HG03064 (cell line): ENCODE measurements around the gene ASB6.
"Not testable (repeated sequence)": the region's sequence is repeated elsewhere in the genome, so short reads cannot be mapped to it uniquely, and the experiment has no call there.

Experiments
- ATAC-seq: cut with Tn5 transposase; IDR thresholded peaks from one replicate; pipeline ENCODE4 v1.9.1; 2021; ENCODE audit warnings: low read depth; ENCODE audit not compliant: unreplicated experiment

Gene ASB6

DNA sequence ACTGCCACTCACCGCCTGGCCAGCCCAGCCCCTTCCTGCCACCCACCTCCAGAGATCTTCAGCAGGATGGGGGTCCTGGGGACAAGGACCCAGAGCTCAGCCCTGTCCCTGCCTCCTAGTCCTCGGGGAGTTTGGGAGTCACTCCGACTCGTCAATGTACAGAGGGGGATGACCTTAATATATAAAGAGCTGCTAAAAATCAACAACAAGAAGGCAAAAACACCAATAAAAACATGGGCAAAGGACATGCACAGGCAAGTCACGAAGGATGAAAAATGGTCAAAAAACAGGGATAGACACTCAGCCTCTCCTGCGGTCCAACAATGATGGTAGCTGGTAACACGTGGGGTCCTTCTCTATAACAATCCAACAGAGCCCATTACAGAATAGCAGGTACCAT lies 4.7 kb upstream of the ASB6 start:
- no peak for ATAC-seq

DNA sequence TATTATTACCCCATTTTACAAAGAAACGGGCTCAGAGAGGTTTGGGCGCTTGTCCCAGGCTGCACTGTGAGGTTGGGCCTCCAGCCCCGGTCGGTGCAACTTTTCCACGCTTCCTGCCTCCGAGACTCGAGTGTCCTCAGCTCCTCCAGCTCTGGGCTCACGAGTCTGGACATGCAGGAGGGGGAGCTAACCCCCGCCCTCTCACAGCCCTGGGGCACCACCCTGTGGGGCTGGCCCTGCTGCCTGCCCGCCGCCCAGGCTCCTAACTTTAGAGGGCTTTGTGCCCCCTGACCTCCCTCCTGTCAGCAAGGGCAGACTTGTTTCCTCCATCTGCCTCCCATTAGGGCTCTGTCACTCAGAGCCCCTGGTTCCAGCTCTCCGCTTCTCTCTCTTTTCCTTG lies 4.3 kb upstream of the ASB6 start:
- ATAC-seq = no peak

DNA sequence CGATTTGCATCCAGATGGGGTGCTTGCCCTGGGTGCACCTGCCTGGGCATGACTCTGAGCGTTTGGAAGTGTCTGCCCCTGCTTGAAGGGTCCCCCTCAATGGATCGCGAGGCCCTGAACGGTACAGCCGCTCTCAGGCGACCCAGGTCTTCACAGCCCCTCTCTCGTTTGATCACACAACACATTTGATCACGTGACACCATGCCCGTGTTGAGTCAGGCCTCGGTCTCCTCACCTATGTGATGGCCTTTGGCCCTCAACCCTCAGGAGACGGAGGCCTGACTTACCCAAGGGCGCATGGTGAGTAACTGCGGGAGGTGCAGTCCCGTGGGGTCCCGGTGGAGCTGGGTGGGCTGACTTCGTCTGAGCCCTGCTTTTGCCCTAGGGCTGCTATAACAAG lies 3.0 kb upstream of the ASB6 start:
- no peak for ATAC-seq

DNA sequence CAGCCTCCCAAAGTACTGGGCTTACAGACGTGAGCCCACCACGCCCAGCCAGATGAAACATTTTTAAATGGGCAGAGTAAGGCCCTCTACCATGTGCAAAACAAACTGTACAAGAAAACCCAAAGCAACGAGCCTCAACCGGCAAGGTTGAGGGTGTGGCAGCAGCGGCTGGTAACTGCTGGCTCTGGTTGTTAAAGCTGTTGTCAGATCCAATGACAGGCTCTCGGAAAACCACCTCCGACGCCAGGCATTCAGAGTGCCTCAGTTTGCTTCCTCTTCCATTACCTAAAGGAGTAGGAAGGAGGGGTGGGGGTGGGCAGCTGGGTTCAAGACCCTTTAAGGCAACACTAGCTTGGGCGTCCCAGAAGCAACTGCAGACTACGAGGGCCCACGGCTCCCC lies 2.4 kb upstream of the ASB6 start:
- ATAC-seq = no peak

DNA sequence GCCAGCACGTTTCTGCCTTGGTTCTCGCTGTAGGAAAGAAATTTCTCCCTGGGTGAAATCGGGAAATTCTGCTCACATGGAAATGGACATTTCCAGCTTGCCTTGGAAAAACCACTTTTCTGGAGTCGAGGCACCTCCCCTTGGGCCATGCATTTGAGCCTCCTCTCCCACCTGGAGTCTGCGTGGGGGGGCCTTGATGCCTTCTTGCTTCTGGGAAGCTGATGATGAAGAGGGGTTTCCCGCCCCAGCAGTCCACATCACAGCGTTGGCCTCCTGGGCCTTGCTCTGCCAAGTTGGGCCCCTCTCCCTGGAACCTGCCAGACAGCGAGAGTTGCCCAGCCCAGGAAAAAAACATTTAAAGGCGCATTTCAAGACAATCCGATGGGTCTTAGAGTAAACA lies 1.8 kb upstream of the ASB6 start:
- ATAC-seq = no peak

DNA sequence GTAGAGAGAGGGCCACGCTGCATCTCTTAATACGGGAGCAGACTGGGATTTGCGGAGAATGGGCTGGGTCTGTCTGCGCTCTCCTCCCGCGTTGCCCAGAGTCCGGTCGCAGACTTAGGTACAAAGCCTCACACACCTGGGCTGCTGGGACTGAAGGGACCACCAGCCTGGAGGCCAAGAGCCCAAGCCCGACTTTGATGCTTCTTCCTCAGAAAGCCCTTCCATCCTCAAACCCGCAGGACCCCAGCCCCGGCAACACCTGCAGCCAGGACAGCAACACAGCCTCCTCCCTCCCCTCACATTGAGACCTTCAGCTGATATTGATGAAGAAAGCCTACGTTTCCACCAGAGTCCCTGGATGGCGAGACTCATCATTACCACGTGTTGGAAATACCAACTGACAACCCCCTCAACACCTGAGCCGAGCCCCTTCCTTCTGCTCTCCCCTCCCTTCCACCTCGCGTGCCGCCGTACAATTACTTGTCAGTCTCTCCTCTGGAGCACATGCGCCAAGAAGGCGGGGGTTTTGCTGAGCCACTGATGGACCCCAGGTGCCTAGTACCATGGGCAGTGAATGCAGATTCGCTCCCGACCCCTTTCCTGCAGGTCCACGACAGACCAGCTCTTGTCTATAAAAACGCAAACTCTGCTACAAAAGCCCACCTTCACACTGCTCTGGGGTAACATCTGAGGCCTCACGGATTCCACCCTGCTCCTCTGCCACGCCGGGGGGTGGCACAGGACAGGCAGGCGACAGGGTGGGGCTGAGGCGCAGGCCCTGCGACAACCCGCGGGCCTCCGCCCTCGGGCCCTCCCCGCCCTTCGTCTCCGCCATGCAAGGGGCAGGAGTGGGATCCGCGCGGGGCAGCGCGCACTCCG lies 841 bp downstream of the ASB6 start:
- peak; percentile 19 for ATAC-seq

DNA sequence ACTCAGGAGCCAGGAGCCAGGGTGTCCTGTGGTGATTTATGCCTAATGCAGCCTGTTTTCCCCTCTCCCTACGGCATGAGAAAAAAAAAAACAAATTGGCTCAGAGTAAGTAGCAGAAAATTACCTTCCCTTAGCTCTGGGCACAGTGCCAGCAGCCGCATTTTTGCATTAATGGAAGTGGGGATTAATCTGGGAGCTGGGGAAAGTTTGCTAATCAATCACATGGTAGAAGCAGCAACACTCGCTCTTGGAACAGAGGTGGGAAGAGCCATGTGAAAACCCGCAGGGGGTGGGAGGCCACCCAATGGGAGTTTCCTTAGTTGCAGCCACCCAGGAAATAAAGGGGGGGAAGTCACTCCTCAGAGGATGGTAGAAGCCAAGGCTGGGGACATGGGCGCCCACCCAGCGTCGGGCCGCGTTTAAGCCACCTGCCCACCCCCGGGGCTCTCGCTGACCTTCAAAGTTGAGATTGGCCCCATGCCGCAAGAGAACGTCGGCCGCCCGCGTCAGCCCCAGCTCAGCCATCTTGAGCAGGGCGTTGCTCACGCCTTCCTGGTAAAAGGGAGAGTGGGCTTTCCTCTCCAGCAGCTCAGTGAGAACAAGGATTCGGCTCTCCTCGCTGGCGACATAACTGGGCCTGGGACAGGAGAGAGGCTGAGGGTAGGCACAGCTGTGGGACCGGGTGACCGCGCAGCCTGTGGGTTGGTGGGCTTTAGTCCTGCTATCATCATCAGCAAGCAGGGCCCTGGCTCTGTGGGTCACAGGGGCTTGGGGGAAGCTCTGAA lies 1.7 kb downstream of the ASB6 start:
- ATAC-seq = no peak

DNA sequence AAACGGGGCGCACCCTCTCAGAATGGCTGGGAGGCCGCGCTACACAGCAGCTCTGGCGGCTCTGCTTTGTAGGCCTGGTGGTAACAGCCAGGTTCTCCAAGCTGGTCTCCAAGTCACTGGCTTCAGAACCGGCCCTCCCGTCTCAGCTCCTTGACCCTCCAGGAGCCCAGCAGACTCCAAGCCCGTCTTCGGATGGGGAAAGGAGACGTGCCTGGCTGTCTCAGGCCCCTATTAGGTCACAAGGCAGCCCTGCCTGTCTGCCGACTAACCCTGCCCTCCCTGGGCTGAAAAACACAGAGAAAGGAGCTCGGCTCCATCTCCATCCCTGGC lies 2.2 kb downstream of the ASB6 start:
- ATAC-seq = no peak

DNA sequence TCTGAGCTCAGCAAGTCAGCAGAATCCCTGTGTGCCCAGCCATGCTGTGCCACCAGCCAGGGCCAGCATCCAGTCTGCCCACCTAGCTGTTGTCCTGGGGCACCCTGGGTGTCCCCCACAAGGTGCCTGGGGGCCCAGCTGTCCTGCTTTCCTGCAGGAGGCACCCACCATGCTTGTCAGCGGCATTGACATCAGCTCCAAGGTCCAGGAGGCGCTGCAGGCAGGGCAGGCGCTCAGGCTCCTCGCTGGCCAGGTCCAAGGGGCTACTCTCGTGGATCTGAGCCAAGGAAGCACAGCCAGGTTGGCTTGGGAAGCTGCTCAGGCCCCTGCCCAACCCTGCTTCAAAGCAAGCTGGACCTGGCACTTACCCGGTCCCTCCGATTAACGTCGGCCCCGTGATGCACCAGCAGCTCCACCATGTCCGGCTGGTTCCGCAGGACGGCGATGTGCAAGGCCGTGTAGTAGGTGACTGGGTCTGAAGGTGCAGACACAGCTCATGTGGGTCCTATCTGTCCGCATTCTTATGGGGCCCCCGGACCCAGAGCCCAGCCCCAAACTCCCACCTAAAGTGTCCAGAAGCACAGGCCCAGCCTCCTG lies 2.8 kb downstream of the ASB6 start:
- no peak for ATAC-seq

DNA sequence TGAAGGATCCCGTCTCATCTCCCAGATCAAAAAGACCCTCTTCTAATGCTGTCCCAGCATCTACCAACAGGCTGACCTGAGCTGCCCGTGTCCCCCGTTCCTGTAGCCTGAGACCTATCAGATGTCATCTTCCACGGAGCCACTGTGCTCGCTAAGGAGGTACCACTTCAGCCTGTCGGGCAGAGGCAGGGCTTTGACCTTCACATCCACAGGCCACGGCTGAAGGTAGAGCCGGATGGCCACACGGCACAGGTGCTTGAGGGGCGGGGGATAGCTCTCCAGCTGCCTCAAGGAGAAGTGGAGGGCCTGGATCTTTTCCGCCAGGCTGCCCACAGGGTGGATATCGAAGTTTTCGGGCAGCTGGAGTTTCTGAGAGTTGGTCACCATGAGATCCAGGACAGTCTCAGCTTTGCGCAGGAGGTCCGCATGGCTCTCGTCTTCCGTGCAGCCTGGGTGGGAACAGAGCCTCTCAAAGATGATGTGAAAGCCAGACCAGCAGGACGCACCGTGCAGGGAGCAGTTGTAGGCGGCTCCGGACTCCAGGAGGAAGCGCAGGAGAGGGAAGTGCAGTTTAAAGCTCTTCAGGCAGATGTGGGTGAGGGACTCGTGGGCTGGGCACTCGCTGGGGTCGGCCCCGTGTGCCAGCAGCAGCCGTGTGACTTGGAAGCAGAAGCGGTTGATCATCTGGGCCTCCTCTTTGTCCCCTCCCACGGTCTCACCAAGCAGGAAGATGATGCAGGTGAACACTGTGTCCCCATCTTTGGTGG lies 4.1 kb downstream of the ASB6 start:
- ATAC-seq = no peak

DNA sequence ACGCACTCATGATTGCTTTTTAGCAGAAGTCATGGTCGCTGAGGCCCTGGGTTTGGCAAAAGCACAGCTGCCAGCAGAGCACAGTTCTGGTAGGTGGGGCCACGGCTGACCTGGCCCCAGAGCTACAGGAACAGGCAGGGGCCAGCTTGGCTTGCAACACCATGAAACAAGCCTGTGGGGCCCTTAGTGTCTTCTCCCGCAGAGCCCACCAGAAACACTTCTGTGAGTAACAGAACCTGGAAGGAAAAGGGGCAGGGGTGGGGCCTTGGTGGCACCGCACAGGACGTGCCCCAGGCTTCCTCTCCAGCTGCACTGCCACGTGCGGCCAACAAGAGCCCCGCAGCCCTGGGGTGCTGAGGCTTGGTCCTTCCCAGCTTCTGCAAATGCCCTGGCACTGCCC lies 4.8 kb downstream of the ASB6 start:
- ATAC-seq = no peak

DNA sequence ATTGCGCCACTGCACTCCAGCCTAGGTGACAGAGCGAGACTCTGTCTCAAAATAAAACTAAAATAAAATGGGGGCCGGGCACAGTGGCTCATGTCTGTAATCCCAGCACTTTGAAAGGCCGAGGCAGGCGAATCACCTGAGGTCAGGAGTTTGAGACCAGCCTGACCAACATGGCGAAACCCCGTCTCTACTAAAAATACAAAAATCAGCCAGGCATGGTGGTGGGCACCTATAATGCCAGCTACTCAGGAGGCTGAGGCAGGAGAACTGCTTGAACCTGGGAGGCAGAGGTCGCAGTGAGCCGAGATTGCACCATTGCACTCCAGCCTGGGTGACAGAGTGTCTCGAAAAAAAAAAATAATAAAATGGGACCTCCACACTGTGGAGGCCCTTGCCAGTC lies 5.6 kb downstream of the ASB6 start:
- ATAC-seq = not testable (repeated sequence)

DNA sequence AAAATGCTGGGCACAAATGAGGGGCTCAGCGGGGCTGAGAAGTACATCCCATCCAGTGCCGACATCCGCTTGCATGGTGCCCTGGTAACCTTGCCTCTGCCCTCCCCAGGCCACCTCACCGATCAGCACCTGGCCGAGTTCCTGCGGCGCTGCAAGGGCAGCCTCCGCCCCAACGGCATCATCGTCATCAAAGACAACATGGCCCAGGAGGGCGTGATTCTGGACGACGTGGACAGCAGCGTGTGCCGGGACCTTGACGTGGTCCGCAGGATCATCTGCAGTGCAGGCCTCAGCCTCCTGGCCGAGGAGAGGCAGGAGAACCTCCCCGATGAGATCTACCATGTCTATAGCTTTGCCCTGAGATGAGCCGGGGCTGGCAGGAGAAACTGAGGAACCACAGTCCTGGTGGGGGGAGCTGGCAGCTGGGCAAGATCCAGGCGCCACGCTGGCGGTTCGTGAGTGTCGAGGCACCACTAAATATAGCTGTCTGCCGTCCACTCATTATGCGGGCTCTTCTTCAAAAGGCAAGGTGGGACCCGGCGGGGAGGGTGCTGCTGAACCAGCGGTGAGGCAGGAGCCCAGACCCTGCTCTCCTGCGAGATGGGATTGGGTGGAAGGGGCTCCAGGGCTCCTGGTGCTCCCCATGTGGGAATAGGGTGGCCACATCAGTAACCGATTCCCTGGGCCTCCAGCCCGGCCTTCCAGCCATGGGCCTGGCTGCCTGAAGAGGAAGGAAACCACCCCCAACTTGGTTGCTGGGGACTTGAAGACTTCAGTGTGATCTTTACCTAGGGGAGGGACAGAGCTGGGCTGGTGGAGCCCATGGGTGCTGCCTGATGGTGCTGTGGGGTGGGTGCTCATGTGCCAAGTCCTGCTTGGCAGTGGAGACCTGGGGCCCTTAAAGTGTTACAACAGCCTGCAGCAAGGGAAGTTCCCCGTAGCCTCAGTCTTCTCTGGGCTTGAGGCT lies 6.6 kb downstream of the ASB6 start:
- no peak for ATAC-seq

DNA sequence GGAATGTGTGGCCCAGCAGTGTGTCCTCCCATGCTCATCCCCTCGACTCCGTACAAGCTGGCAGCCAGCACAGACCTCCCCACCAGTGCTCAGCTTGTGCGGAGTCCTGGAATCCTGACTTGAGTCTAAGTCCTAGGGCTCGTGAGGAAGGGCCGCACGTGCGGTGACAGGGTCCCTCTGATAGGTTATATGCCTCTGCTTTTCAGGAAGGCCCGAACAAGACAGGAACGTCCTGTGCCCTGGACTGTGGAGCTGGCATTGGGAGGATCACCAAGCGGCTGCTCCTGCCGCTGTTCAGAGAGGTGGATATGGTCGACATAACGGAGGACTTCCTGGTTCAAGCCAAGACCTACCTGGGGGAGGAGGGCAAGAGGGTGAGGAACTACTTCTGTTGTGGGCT lies 8.1 kb downstream of the ASB6 start:
- no peak for ATAC-seq

DNA sequence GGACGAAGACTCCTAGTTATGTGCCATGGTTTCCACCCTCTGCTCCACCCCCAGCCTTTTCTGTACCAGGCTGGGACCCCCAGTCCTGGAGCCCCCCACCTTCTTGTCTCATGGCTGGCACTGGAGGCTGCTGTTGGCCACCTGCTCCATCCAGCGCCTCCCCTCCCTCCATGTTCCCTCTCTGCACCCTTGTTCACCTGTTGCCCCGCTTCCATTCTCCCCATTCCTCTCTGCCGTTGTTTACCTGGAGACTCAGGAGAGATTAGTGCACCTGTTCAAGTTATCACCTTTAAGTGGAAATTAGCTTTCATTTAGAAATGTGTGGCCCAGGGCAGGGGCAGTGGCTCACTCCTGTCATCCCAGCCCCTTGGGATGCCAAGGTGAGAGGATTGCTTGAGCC lies 8.7 kb downstream of the ASB6 start:
- no peak for ATAC-seq

DNA sequence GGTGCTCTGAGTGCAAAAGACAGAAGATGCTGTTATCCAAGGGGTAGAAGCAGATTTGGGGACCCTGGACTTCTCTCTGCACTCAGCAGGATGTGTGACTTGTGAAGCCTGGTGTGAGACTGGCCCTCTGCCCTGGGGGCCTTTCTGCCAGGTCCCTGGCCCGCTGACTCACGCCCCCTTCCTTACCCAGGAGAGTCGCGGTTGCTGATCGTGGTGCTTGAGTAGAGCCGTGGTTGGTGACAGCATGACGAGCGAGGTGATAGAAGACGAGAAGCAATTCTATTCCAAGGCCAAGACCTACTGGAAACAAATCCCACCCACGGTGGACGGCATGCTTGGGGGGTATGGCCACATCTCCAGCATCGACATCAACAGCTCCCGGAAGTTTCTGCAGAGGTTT lies 9.5 kb downstream of the ASB6 start:
- no peak for ATAC-seq

DNA sequence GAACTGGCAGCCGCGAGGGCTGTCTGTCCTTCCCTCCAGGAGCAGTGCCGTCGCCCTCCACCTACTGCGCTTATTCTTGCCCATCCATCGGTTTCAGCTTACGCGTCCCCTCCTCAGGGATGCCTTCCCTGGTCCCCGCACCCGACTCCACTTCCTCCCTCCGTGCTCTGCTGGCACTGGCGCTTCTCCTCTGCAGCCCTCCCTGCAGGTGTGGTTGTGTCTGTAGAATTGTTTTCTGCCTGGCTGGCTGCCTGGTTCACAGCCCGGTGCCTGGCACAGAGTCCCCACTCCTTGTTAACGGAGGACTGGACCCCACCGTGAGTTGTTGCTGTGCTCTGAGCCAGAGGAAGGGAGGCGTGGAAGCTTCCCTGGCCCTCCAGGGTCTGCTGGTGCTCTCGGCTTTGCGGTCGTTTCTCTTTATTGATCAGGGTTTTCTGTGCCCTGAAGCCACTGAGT lies 10.2 kb downstream of the ASB6 start:
- ATAC-seq = no peak

DNA sequence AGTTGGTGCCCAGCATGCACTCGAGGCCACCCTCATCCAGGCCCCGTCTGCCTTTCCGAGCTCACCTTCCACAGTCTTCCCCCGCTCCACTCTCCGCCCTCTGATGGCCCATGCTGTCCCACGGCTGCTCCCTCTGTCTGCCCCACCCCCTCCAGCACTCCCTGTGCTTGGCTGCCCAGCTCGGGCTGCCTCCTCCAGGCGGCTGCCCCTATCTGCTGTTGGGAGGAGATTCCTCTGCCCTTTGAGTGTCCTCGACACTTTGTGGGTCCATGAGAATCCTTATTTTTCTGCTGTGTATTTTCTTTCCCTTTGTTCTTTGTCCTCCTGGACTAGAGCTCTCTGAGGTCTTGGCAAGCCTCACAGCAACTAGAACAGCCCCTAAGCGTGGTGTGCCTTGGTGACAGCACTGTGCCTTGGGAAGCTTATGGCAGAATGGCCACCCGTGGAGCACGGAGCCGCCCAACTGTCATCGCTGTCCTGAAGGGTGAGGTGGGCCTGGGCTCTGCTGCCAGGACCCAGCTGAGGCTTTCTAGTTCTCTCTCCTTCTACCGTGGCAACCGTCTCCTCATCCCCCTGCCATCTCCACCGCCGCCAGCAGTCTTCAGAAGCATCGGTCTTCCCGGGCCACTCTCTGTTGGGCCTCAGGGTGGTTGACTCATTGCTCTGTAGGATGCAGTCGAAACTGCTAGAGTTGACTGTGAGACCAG lies 10.8 kb downstream of the ASB6 start:
- no peak for ATAC-seq

DNA sequence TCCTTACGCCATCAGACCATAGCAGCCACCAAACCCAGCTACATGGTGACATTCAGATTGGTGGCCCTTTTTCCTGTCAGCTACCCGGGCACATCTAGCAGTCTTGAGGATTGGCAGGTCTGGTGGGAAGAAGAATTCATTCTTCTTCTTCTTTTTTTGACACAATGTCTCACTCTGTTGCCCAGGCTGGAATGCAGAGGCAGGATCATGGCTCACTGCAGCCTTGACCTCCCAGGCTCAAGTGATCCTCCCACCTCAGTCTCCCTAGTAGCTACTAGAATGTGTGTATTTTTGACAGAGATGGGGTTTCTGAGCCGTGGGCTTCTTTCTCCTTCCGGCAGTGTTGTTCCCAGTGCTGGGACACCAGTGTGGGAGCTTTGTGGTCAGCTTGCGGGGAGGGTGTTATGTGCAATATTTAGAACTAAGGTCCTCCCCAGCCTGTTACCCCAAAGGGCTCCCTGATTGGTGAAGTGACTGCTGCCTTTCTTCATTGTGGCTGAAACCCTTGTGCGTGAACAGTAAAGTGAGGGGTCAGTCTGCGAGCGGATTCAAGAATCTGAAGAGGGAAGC lies 12.6 kb downstream of the ASB6 start:
- ATAC-seq = no peak
